ENCODE data around the gene TIAM1. TPM values are rescaled to one million over a fixed set of nuclear protein-coding genes. Genes with fewer than 3 reads are reported as not detected.

Gene TIAM1
- total and polyA plus RNA-seq, 2 of the 8 experiments (the other 6 are each of a cell fraction or from before 2014, with no cell fraction given): 10.1 to 30.7 TPM

DNA sequence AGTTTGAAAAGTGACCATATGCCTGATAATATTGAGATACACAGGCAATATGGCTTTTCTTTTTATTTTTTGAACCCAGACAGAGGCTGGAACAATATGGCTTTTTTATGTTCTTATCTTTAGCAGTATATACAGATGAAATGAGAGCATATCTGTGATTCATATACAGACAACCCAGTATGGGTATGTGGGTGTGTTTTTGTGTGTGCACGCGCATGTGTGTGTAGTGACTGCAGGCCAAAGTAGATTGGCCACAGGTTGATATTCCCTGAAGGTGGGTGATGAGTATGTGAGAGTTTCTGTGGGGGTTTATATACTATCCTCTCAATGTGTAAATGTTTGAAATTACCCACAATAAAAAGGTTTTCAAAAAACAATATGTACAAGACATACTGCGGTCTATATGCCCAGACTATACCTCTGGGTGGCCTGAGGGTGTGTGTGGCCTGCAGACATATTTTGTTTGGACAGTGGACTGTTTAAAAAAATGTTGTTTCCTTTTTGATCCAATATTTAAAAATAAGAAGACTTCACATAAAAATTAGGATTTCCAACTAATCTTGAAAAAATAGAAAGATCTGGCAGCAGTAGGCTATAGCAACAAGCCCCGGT lies 26.3 kb upstream of the TIAM1 start:
- FAIRE-seq: no peak
- POLR2A ChIA-PET (ENCODE audit: partially characterized antibody): no interaction called here
- TF ChIP-seq GABPA (IDR thresholded peaks at IDR 0.05; ENCODE audit: borderline replicate concordance, insufficient read depth, low read length) (no peak), EZH2 (IDR thresholded peaks at IDR 0.05; ENCODE audit: low read depth, low read length, severe bottlenecking) (no peak), CEBPB (IDR thresholded peaks at IDR 0.05; ENCODE audit: low read depth, low read length) (no peak), BRCA1 (IDR thresholded peaks at IDR 0.05; ENCODE audit: low read depth, low read length) (no peak), RAD21 (IDR thresholded peaks at IDR 0.05 in 1 of 2, conservative IDR thresholded peaks at IDR 0.05 in 1 of 2; ENCODE audit: low read depth in 2 of 2, low read length in 2 of 2) (no peak), FOSL1 (IDR thresholded peaks at IDR 0.05; ENCODE audit: insufficient read depth, low read depth, low read length) (no peak), CBX8 (IDR thresholded peaks at IDR 0.05; ENCODE audit: borderline replicate concordance, low read depth, low read length) (no peak), PHF8 (conservative IDR thresholded peaks at IDR 0.05; ENCODE audit: low read depth, low read length) (no peak), SP1 (IDR thresholded peaks at IDR 0.05; ENCODE audit: low read depth, low read length) (no peak), JUN (IDR thresholded peaks at IDR 0.05; ENCODE audit: low read depth, low read length) (no peak), KDM4A (IDR thresholded peaks at IDR 0.05; ENCODE audit: low read depth, low read length, severe bottlenecking) (no peak), POU5F1 (IDR thresholded peaks at IDR 0.05; ENCODE audit: low read depth, low read length) (no peak), CREB1 (IDR thresholded peaks at IDR 0.05) (no peak)
- TF ChIP-seq, protein P1, sequence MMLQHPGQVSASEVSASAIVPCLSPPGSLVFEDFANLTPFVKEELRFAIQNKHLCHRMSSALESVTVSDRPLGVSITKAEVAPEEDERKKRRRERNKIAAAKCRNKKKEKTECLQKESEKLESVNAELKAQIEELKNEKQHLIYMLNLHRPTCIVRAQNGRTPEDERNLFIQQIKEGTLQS (IDR thresholded peaks at IDR 0.05; ENCODE audit: insufficient read depth, low read depth, low read length): no peak

More for the DNA sequence above, 26.3 kb upstream of the TIAM1 start:
- H3K27me3 ChIP-seq (replicated peaks in 1 of 4; ENCODE audit: control insufficient read depth in 3 of 4, extremely low read depth in 1 of 4, insufficient read depth in 3 of 4, low read length in 3 of 4): no peaks in the 10 kb centered on the region
- no peak overlapping the region for H3K14ac ChIP-seq (ENCODE audit: insufficient read length)
- CTCF ChIA-PET (ENCODE audit: partially characterized antibody): no interaction called here
- no peak overlapping the region for H3K23ac ChIP-seq (ENCODE audit: insufficient read length)
- peaks cover 0 to 3% (median 0%) of the 10 kb centered on the region in 4 experiments; a peak in 1 of 7 replicates for H3K4me1 ChIP-seq (replicated peaks in 1 of 4; ENCODE audit: control insufficient read depth in 3 of 4, insufficient read depth in 4 of 4, low read length in 3 of 4)
- no peak overlapping the region for H3K4me2 ChIP-seq (ENCODE audit: insufficient read depth in 1 of 2, low read depth in 2 of 2, low read length in 2 of 2)
- H2AFZ ChIP-seq (ENCODE audit: low read length): no peak overlapping the region
- DNase-seq (ENCODE audit: low read depth in 1 of 2, low spot score in 2 of 2): no peak
- H3K4me3 ChIP-seq (ENCODE audit: extremely low read depth in 1 of 4, insufficient read depth in 2 of 4, low read depth in 3 of 4, low read length in 4 of 4): no peak overlapping the region
- WGBS, 2 experiments (ENCODE audit: extremely low coverage in 1 of 2, insufficient coverage in 1 of 2, insufficient read length in 1 of 2, insufficient replicate concordance in 2 of 2, low coverage in 1 of 2, low lambda C conversion rate in 2 of 2, missing lambda C conversion rate in 1 of 2): 94% methylated on average over 4 of the region's 4 CpGs; no CpG with 5 or more reads in 1 of the 2 experiments
- H3K9ac ChIP-seq (replicated peaks in 1 of 4; ENCODE audit: extremely low read depth in 1 of 4, low read depth in 3 of 4, low read length in 3 of 4): no peak overlapping the region
- H4K91ac ChIP-seq (replicated peaks; ENCODE audit: insufficient read length, low read length): no peak overlapping the region
- no peaks in the 10 kb centered on the region for H4K20me1 ChIP-seq (replicated peaks in 1 of 2; ENCODE audit: control insufficient read depth in 1 of 2, insufficient read depth in 2 of 2, low read length in 2 of 2)
- no peak overlapping the region for H2BK5ac ChIP-seq (ENCODE audit: low read depth, low read length)
- no peak overlapping the region for H2AK5ac ChIP-seq (ENCODE audit: low read depth, low read length)
- H3K27ac ChIP-seq (ENCODE audit: low read depth, low read length): no peak overlapping the region
- no peaks in the 10 kb centered on the region for H3K23me2 ChIP-seq (ENCODE audit: low read depth, low read length)
- H3K9me3 ChIP-seq (ENCODE audit: insufficient read depth in 2 of 2, low read depth in 1 of 2, low read length in 1 of 2): no peaks in the 10 kb centered on the region
- no peak overlapping the region for H4K8ac ChIP-seq (ENCODE audit: extremely low read depth, insufficient read depth, low read length)
- H3K18ac ChIP-seq (ENCODE audit: extremely low read depth, low read length): no peak overlapping the region
- H3K56ac ChIP-seq (replicated peaks; ENCODE audit: insufficient read length, low read depth, low read length): no peak overlapping the region
- no peak overlapping the region for H3K4ac ChIP-seq (replicated peaks; ENCODE audit: insufficient read length, low read depth, low read length)
- H2BK120ac ChIP-seq (replicated peaks; ENCODE audit: low read depth, low read length): no peak overlapping the region
- no peaks in the 10 kb centered on the region for H3K79me1 ChIP-seq (ENCODE audit: low read depth, low read length)
- no peak overlapping the region for H2BK20ac ChIP-seq (ENCODE audit: low read length)
- H3K79me2 ChIP-seq (ENCODE audit: control insufficient read depth in 1 of 2, insufficient read depth in 2 of 2, low read length in 2 of 2): no peaks in the 10 kb centered on the region
- no peak overlapping the region for H2BK12ac ChIP-seq (ENCODE audit: low read depth, low read length)
- H2BK15ac ChIP-seq (ENCODE audit: low read length): no peak overlapping the region
- H3K36me3 ChIP-seq (ENCODE audit: control insufficient read depth in 2 of 4, insufficient read depth in 4 of 4, low read length in 3 of 4): no peaks in the 10 kb centered on the region
- no peak overlapping the region for H4K5ac ChIP-seq (ENCODE audit: insufficient read length, low read depth, low read length)
